Measurements from ENCODE around the gene FADS3.

Gene FADS3

GRCh38 chr11:61862714-61863547, 28.4 kb downstream of the FADS3 start:
- no peak for DNase-seq (ENCODE audit: low spot score)
- in situ Hi-C loops (cut with MboI; ENCODE audit: low pct_unique_long_range_greater_than_20kb, low sequenced_read_pairs, unreplicated experiment), result no loop called here
- TF ChIP-seq CTCF (IDR thresholded peaks at IDR 0.05; ENCODE audit: extremely low read depth, insufficient read depth, missing control alignments), result no peak

- in situ Hi-C loops (cut with MboI; ENCODE audit: low pct_unique_long_range_greater_than_20kb, low sequenced_read_pairs, unreplicated experiment), result no loop called here
- TF ChIP-seq CTCF (IDR thresholded peaks at IDR 0.05; ENCODE audit: extremely low read depth, insufficient read depth, missing control alignments), result no peak
- DNase-seq (ENCODE audit: low spot score), result no peak
These were observed 29.7 kb downstream of the FADS3 start for GRCh38 chr11:61861634-61862033.

GRCh38 chr11:61860054-61860903, 31.1 kb downstream of the FADS3 start:
- in situ Hi-C loops (cut with MboI; ENCODE audit: low pct_unique_long_range_greater_than_20kb, low sequenced_read_pairs, unreplicated experiment), result no loop called here
- no peak for TF ChIP-seq CTCF (IDR thresholded peaks at IDR 0.05; ENCODE audit: extremely low read depth, insufficient read depth, missing control alignments)
- DNase-seq (ENCODE audit: low spot score), result no peak

GRCh38 chr11:61855939-61856680, 35.2 kb downstream of the FADS3 start:
- in situ Hi-C loops (cut with MboI; ENCODE audit: low pct_unique_long_range_greater_than_20kb, low sequenced_read_pairs, unreplicated experiment), result no loop called here
- DNase-seq (ENCODE audit: low spot score), result no peak
- no peak for TF ChIP-seq CTCF (IDR thresholded peaks at IDR 0.05; ENCODE audit: extremely low read depth, insufficient read depth, missing control alignments)

- no peak for DNase-seq (ENCODE audit: low spot score)
- TF ChIP-seq CTCF (IDR thresholded peaks at IDR 0.05; ENCODE audit: extremely low read depth, insufficient read depth, missing control alignments), result no peak
- in situ Hi-C loops (cut with MboI; ENCODE audit: low pct_unique_long_range_greater_than_20kb, low sequenced_read_pairs, unreplicated experiment), result no loop called here
These were observed 36.2 kb downstream of the FADS3 start for GRCh38 chr11:61854966-61855714.

Data from GM13977 (cell line).